Bone marrow (tissue), 2 donors: ENCODE measurements around the gene GPS2.
"Not testable (repeated sequence)": the region's sequence is repeated elsewhere in the genome, so short reads cannot be mapped to it uniquely, and the experiment has no call there.

ENCODE experiments used
- DNase-seq, 2 donors: peaks; one replicate each; lab custom pipeline; 2025; lab: John Stamatoyannopoulos, UW

GPS2 gene

DNA sequence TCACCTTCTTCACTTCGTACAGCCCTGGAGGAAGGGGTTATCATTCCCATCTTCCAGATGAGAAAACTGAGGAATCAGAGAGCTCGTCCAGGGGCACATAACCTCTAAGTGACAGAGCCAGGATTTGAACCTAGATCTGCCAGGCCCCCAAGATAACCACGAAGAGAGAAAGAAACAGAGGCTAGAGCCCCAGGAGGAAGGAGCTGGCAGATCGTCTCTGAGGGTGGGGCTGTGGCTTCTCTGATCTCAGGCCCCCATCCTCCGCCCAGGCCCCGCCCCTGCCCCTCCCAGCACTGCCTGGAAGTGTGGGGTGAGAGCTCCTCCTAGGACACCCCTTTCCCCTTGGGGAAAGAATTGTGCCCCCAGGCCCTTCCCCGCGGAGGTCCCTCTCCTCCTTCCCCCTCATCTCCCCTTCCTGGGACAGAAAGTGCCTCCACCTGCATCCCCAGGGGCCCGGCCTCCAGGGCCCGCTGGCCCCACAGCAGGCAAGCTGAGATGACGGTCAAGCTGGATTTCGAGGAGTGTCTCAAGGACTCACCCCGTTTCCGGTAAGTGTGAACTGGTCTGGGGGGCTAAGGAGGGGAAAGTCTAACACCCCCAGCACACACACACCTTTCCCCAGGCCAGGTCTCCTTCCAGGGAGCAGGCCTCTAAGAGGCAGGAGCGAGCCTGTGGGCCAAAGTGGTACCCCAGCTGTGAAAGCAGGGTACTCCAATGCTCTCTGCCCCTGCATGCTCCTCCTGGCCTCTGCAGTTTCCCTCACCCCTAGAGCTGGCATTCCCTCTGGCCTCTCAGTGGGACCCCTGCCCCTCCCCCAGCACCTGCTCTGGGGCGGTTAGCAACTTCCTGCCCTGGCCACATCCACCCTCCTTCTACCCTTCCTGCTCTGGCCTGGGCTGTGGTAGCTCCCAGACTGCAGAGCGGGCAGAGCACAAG is 21.3 kb upstream of the GPS2 start, which contains the start of gene ACAP1:
Gene ACAP1, plus strand, starts transcription at position 290 of the 936 bp plus-strand sequence. Its CDS starts 206 bp downstream, at position 496.
- DNase-seq = peak; percentile 35 to 46

DNA sequence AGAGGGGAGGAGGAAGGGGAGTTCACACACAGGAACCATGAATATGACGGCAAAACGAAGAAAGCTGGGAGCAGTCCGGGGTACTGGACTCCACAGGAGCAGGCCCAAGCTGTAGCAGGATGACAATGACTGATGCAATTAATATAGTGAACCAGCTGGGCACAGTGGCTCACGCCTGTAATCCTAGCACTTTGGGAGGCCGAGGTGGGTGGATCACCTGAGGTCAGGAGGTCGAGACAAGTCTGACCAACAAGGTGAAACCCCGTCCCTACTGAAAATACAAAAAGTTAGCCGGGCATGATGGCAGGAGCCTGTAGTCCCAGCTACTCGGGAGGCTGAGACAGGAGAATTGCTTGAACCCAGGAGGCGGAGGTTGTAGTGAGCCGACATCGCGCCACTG is 20.6 kb upstream of the GPS2 start:
- not testable (repeated sequence) for DNase-seq

GRCh38 chr17:7334938-7335538 is 19.9 kb upstream of the GPS2 start:
- DNase-seq = no peak

DNA sequence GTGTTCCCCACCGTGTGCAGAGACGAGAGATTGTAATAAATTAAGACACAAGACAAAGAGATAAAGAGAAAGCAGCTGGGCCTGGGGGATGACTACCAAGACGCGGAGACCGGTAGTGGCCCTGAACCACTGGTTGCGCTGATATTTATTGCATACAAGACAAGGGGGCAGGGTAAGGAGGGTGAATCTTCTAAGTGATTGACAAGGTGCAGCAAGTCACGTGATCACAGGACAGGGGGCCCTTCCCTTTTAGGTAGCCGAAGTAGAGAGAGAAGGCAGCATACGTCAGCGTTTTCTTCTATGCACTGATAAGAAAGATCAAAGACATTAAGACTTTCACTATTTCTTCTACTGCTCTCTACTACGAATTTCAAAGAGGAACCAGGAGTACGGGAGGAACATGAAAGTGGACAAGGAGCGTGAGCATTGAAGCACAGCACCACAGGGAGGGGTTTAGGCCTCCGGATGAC is 17.5 kb upstream of the GPS2 start:
- DNase-seq = not testable (repeated sequence)

GRCh38 chr17:7332111-7332510 is 17.0 kb upstream of the GPS2 start:
- DNase-seq = no peak

DNA sequence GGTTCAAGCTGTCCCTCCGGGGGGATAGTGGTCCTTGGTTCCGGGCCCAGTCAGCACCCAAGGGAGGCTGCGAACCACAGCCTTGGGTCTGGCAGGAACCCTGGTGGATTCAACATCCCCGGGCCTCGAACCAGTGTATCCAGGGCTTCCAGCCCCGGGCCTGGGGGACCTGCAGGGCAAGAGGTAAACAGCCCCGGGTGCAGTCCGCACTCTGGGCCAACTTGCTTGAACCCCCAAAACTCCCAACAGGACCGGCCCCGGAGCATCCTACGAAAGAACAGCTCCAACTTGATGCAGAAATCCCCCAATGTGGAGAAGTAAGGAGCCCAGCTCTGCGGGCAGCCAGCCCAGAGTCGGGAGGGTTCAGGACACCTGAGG is 15.5 kb upstream of the GPS2 start:
- DNase-seq = no peak

- peak; percentile 13 to 90 for DNase-seq
These were observed 15.0 kb upstream of the GPS2 start for GRCh38 chr17:7329997-7330637.

DNA sequence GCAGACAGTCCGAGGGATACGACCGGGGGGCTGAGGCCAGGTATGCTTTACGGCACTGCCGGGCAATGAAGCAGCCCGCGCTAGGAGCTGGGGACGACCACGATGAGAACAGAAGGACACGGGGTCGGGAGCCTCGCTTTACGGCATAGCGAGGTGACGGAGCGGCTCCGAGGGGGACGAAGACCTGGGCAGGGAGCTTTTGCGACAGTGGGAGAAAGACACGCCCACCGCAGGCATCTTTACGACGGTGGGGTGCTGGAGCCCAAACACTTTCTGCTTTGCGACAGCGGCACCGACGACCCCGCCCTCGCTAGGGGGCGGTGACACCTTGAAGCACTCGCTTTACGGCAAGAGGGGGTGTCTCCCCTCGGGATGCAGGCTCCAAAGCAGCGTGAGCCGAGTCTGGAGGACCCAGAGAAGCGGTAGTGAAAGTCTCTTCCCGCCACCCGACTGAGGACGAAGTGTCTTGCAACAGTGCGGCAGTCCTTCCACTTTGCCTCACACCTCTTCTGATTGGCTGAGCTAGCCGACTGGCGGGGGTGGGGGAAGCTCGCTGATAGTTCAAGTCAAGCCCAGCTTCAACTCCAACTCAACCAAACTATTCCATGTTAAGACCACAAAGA is 14.3 kb upstream of the GPS2 start:
- peak; percentile 91 to 93 for DNase-seq

GRCh38 chr17:7328840-7329373 is 13.7 kb upstream of the GPS2 start, which contains the start of gene NEURL4:
Gene NEURL4 (minus strand): TSS chr17:7329335. CDS start chr17:7329312, 23 bp downstream.
- DNase-seq = no peak

- no peak for DNase-seq
These were observed 12.8 kb upstream of the GPS2 start for GRCh38 chr17:7328009-7328408.

DNA sequence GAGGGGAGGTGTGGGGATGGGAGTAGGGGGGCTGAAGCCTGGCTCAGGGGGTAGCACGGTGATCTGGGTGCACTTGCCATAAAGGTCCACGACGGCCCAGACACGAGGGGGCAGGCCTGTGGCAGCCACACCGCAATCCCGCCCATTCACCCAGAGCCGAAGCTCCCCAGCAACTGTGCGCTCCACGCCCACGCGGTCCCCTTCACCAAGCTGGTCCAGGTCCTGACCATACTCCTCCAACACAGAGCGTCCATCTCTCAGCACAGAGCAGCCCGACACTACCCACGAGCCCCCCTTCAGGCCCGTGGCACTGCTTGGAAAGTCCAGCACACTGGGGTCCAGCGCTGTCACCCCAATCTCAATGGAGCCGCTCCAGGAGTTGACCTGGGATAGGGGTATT is 12.3 kb upstream of the GPS2 start:
- no peak for DNase-seq

DNA sequence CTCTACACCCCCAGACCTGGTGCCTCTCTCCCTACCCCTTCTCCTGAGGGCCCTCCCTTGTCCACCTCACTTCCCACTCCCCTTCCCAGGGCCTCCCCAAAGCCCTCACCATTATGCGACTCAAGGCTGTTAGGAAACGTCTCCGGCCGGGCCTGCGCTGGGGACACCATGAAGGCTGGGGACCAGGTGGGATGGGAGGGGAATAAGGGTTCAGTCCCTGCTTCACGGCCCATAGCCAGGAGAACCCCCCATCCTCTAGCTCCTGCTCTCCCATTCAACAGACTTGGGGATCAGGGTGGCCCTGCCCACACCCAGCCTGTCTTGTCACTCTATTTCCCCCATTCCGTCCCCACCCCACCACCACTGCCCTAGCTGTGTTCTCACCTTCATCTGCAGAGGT is 11.9 kb upstream of the GPS2 start:
- no peak for DNase-seq

- no peak for DNase-seq
These were observed 11.0 kb upstream of the GPS2 start for GRCh38 chr17:7326186-7326585.

DNA sequence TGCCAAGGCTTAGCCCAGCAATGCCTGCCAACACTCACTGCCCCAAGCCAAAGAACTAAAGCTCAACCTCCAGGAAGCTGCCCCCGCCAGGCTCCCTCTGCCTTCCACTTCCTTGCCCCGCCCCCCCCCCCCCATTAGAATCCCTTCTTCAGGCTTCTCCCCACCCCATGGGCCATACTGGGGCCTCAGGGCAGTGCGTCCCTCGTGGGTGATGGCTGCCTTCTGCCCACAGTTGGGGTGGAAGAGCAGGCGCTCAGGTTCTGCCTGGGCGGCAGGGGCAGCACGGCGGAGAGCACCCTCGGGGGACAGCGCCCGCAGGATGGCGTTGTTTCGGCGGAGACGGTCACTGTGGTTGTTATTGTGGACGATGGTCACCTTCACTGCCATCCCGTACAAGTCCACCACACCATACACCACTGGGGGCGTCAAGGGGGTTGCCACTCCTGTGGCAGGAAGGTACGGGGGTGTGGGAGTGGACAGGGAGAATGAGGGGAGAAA is 9.9 kb upstream of the GPS2 start:
- DNase-seq = no peak

DNA sequence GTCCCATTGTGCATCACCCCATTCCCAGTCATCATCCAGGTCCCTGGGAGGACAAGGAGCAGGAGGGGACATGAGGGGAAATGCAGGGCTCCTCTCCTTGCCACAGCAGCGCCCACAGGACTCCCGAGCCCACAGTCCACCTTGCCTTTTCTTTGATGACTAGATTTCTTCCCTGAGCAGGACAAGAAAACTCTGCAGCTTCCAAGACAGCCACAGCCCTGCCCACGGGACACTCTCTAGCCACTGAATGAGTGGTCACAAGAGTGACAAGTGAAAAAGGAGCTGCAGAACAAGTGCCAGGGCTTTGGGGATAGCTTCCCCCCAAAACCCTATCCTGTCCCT is 9.2 kb upstream of the GPS2 start:
- DNase-seq = no peak

GRCh38 chr17:7323731-7324437 is 8.7 kb upstream of the GPS2 start:
- DNase-seq = peak; percentile 7 to 29

GRCh38 chr17:7322520-7323194 is 7.5 kb upstream of the GPS2 start:
- no peak for DNase-seq

- DNase-seq = no peak
These were observed 6.3 kb upstream of the GPS2 start for GRCh38 chr17:7321466-7321865.

GRCh38 chr17:7318121-7318860 is 3.1 kb upstream of the GPS2 start:
- no peak for DNase-seq
